Hepatocyte (in vitro differentiated cells): ENCODE data around the gene NTMT2.

Experiments used
- CTCF ChIP-seq: fragments of 200-600 bp; sonication (generic); IDR thresholded peaks from 2 replicates; pipeline ENCODE4 v1.5.1; 2016; ENCODE audit warnings: antibody characterized with exemption, mild to moderate bottlenecking; ENCODE audit not compliant: poor library complexity
- EZH2 ChIP-seq: fragments of 200-600 bp; sonication (generic); IDR thresholded peaks from 2 replicates; pipeline ENCODE4 v1.6.1; 2016; ENCODE audit warnings: antibody characterized with exemption, mild to moderate bottlenecking, borderline replicate concordance

GRCh38 chr1:170204121-170204520, 58.4 kb downstream of the NTMT2 start:
- no peak for TF ChIP-seq CTCF
- TF ChIP-seq EZH2, result no peak
